Parathyroid adenoma (tissue), 2 donors: ENCODE data around the gene PLPP7.

Experiments used
- H2AFZ ChIP-seq: fragments of 300-600 bp; sonication (generic); one replicate; pipeline ENCODE4 v1.7.0; 2017; ENCODE audit warnings: antibody characterized with exemption, mild to moderate bottlenecking
- H3K27ac ChIP-seq: fragments of 300-600 bp; sonication (generic); one replicate; pipeline ENCODE4 v1.7.0; 2017
- H3K27me3 ChIP-seq: fragments of 300-600 bp; sonication (generic); one replicate; pipeline ENCODE4 v1.7.0; 2017; ENCODE audit warnings: low read length; ENCODE audit not compliant: control insufficient read depth, insufficient read depth
- H3K36me3 ChIP-seq: fragments of 300-600 bp; sonication (generic); one replicate; pipeline ENCODE4 v1.7.0; 2017; ENCODE audit warnings: low read length; ENCODE audit not compliant: control insufficient read depth, insufficient read depth
- H3K4me1 ChIP-seq: fragments of 300-600 bp; sonication (generic); one replicate; pipeline ENCODE4 v1.7.0; 2017; ENCODE audit warnings: control low read depth
- H3K4me2 ChIP-seq: fragments of 300-600 bp; sonication (generic); one replicate; pipeline ENCODE4 v1.7.0; 2017; ENCODE audit warnings: low read length
- H3K4me3 ChIP-seq: fragments of 300-600 bp; sonication (generic); one replicate; pipeline ENCODE4 v1.7.0; 2017; ENCODE audit warnings: low read depth, low read length
- H3K79me2 ChIP-seq: fragments of 300-600 bp; sonication (generic); one replicate; pipeline ENCODE4 v1.7.0; 2017; ENCODE audit warnings: control low read depth
- H3K9ac ChIP-seq: fragments of 300-600 bp; sonication (generic); one replicate; pipeline ENCODE4 v1.7.0; 2017; ENCODE audit warnings: mild to moderate bottlenecking
- H3K9me3 ChIP-seq: fragments of 300-600 bp; sonication (generic); one replicate; pipeline ENCODE4 v1.7.0; 2017; ENCODE audit warnings: low read length; ENCODE audit not compliant: control insufficient read depth
- CTCF ChIP-seq: fragments of 300-600 bp; sonication (generic); IDR thresholded peaks from one replicate; pipeline ENCODE4 v1.7.0; 2017; ENCODE audit warnings: antibody characterized with exemption, mild to moderate bottlenecking
- donor health status: primary hyperparathyroidism.

PLPP7 gene

GRCh38 chr9:131287359-131287758, 2.2 kb upstream of the PLPP7 start:
- Histone ChIP-seq H3K27ac (no peak overlapping the region), H3K9ac (no peak overlapping the region), H3K4me2 (no peak overlapping the region), H3K9me3 (no peaks in the 10 kb centered on the region), H3K4me1 (no peaks in the 10 kb centered on the region), H3K4me3 (no peak overlapping the region), H3K79me2 (no peaks in the 10 kb centered on the region), H3K27me3 (no peaks in the 10 kb centered on the region), H3K36me3 (no peaks in the 10 kb centered on the region), H2AFZ (no peak overlapping the region)
- no peak for TF ChIP-seq CTCF

- Histone ChIP-seq H3K27me3 (no peaks in the 10 kb centered on the region), H3K36me3 (no peaks in the 10 kb centered on the region), H3K4me1 (no peaks in the 10 kb centered on the region), H2AFZ (no peak overlapping the region), H3K27ac (no peak overlapping the region), H3K4me3 (no peak overlapping the region), H3K79me2 (no peaks in the 10 kb centered on the region), H3K9me3 (no peaks in the 10 kb centered on the region), H3K9ac (no peak overlapping the region), H3K4me2 (no peak overlapping the region)
- no peak for TF ChIP-seq CTCF
Measured at GRCh38 chr9:131288217-131288616, 1.3 kb upstream of the PLPP7 start.

DNA sequence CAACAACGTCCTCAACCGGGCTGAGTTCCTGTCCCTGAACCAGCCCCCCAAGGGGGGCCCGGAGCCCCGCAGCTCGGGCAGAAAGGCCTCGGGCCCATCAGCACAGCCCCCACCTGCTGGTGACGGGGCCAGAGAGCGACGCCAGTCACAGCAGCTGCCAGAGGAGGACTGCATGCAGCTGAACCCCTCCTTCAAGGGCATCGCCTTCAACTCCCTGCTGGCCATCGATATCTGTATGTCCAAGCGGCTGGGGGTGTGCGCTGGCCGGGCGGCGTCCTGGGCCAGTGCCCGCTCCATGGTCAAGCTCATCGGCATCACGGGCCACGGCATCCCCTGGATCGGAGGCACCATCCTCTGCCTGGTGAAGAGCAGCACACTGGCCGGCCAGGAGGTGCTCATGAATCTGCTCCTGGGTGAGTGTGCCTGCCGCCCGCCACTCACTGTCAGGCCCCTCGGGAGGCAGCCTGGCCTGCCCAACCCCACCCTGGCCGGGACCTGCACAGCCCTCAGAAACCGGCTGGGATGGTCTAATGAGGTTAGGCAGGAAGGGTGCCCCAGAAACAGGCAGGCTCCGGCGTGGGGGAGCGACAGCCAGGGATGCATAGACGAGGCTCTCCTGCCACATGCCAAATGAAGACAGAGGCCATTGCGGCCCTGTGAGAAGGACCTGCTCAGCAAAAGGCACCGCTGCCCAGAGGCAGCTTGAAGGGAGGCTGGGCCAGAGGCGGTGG, 678 bp downstream of the PLPP7 start:
- Histone ChIP-seq H3K27ac (no peak overlapping the region), H3K36me3 (no peaks in the 10 kb centered on the region)
- TF ChIP-seq CTCF = no peak

DNA sequence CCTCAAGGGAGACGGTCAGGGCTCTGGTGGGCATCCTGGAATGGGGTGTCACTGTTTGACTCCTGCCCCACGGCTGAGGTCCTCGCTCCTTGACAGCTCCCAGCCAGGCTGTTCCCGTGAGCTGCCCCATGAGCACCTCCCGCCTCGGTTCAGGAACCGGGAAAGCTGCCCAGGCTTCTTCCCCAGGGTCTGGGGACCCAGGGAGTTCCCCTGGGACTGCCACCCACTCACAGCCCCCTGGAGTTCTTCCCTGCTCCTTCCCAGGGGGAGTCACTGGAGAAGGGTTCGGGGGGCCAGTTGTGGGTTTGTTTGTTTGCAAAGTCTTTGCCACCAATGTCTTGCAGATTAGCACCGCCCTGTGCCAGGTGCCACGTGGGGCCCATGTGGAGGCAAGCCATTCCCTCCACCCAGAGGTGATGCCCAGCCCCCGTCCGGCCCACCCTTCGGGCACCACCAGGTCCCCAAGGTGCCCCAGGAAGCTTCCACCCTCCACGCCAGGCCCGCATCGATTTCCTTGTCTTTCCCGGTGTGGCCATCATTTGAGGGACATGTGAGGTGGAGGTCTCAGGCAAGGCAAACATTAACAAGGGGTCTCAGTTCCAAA, 1.3 kb downstream of the PLPP7 start:
- Histone ChIP-seq H3K4me1 (no peaks in the 10 kb centered on the region), H3K27me3 (no peaks in the 10 kb centered on the region), H3K79me2 (no peaks in the 10 kb centered on the region), H3K4me2 (no peak overlapping the region), H3K4me3 (no peak overlapping the region), H3K27ac (no peak overlapping the region), H3K9ac (no peak overlapping the region), H3K36me3 (no peaks in the 10 kb centered on the region), H2AFZ (no peak overlapping the region), H3K9me3 (no peaks in the 10 kb centered on the region)
- TF ChIP-seq CTCF = no peak

More for the DNA sequence above, 678 bp downstream of the PLPP7 start:
- Histone ChIP-seq H2AFZ (no peak overlapping the region), H3K27me3 (no peaks in the 10 kb centered on the region), H3K9ac (no peak overlapping the region), H3K4me1 (no peaks in the 10 kb centered on the region), H3K4me2 (no peak overlapping the region), H3K9me3 (no peaks in the 10 kb centered on the region), H3K79me2 (no peaks in the 10 kb centered on the region), H3K4me3 (peak overlapping the region; percentile 11)
